ENCODE results near the gene ST8SIA5.
A peak's percentile ranks its signal among the peaks of the same experiment; 100 is the strongest.

Gene ST8SIA5, protein sequence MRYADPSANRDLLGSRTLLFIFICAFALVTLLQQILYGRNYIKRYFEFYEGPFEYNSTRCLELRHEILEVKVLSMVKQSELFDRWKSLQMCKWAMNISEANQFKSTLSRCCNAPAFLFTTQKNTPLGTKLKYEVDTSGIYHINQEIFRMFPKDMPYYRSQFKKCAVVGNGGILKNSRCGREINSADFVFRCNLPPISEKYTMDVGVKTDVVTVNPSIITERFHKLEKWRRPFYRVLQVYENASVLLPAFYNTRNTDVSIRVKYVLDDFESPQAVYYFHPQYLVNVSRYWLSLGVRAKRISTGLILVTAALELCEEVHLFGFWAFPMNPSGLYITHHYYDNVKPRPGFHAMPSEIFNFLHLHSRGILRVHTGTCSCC

DNA sequence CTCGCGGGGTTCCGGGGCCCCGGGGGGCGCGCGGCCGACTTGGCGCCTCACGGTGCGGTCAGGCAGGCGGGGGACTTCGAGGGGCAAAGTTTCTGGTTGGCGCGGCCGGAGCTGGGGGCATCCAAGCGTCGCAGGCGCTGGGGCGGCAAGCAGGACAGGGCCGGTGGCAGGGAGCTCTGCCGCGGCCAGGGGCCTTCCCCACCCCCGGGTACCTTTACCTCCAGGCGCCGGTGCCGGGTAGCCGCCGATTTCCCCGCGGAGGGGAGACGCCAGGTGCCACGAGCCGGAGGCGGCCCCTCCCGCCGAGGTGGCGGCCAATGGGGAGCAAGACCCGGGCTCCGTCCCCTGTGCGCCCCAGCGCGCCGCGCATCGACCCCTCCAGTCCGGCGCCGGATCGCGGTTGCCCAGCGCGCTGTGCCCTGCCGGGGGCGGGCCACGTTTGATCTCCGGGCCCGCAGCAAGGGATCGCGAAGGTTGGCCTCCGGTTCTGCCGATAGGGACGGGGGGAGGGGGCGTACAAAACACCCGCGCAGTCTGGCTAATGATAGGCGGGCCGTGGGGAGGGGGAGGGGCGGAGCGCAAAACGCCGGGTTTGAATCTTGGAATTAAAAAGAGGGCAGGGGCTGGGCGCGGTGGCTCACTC, at the start of gene ST8SIA5:
Gene ST8SIA5, minus strand, starts transcription at position 495 of the 643 bp plus-strand sequence. CDS start 545 bp downstream, outside the sequence.
- DNase-seq, result no peak

DNA sequence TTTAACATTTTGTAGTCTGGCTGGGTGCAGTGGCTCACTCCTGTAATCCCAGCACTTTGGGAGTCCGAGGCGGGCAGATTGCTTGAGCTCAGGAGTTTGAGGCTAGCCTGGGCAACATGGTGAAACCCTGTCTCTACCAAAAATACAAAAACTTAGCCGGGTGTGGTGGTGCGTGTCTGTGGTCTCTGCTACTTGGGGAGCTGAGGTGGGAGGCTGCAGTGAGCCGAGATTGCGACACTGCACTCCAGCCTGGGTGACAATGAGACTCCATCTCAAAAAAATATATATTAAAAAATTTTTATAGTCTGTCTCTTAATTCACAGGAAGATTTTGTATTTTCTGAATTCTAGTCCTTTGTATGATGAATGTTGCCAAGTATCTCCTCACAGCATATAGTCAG, 39.1 kb upstream of the ST8SIA5 start:
- DNase-seq, result peak; percentile 15

DNA sequence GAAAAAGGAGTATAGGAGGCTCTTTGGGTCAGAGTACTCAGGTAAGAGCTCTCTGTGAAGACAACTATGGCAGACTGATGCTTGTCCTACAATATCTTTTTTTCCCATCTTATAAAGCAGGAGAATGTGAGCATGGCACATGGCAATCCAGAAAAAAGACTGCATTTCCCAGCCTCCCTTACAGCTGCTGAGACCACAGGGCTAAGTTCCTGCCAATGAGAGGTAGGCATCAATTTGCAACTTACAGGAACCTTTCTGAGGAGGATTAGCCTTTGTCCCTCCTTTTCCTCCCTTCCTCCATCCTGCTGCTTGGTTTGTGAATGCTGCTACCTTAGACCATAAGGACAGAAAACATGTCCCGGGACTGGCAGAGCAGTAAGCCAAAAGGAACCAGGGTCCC, 37.8 kb upstream of the ST8SIA5 start:
- no peak for DNase-seq

DNA sequence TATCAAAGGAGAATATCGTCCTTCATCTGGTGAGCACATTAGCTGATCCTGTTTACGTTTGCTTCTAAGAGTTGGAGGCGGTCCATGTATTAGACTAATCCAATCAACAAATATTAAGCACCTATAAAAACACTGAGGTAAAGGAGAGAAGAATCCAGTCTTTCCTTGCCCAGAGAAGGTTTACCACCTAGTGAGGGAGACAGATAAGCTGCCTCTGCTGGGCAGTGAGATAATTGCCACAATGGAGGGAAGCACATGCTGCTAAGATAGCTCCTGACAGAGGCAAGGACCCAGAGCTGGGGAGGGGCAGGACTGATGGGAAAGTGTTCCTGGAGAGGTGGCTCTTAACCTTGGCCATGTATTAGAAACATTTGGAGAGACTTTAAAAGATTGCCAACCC, 36.7 kb upstream of the ST8SIA5 start:
- DNase-seq, result no peak

DNA sequence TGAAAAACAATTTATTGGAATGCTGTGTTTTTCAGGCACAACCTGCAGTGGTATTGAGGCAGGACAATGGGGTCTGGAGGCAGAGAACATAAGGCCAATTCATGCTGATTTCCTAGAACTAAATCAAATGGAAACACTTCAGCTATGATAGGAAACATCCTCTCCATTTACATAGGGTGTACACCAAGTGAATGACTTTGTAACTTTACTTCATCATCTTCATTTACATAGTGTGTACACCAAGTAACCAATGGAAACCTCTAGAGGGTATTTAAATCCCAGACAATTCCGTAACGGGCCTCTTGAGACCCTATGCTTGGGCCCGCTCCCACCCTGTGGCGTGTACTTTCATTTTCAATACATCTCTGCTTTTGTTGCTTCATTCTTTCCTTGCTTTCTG, 32.2 kb upstream of the ST8SIA5 start:
- no peak for DNase-seq

DNA sequence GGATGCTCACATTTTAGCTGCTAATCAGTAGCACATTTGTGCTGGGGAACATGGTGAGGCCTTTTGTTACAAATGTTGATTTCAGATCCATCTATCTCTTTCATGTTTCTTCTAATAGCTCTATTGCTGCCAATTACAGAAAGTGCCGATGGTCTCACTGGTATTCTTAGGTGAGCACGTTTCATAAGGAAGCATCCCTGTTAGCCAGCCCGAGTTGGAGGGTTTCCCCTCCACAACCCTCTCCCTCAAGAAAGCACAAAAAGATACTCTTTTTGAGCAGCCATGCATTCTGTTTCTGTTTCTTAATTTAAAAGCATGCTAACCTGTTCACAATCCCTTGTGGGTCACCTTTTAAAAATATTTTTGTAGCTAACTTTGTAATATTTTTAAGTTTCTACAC, 30.8 kb upstream of the ST8SIA5 start:
- DNase-seq, result no peak

DNA sequence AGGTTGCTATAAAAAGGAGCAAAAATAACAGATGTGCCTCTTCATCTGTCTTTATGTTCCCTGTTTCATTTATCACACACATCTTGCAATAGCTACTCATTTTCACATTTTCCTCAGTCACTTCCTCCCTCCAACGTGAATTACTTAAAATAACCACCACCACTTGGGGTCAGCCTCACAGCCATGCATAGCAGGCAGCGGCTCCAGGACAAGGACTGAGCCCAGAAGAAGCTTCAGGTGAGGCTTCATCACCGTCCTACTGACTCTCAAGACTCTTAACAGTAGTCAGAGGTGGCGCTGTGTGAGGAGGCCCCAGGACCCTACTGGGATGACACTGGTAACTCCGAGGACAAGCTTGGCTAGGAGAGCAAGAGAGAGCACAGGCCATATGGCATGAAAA, 15.5 kb upstream of the ST8SIA5 start:
- peak; percentile 80 for DNase-seq

DNA sequence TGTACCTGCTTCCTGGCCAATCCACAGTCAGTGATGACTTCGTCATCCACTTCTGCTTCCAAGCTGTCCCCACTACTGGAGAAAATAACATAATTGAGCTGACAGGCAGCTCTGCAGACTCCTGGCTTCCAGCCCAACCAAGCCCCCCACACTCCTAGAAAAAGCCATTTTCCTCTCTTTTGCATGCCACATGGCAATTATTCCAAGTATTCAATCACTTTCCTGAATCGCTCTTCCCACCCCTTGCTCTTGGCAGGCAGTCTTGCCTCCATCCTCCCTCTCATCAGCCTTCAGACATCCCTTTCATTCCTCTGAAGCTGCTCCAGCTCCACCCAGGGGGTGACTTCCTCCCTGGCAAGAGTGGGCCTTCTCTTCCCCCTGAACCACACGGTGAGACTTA, 14.3 kb upstream of the ST8SIA5 start:
- DNase-seq, result no peak

DNA sequence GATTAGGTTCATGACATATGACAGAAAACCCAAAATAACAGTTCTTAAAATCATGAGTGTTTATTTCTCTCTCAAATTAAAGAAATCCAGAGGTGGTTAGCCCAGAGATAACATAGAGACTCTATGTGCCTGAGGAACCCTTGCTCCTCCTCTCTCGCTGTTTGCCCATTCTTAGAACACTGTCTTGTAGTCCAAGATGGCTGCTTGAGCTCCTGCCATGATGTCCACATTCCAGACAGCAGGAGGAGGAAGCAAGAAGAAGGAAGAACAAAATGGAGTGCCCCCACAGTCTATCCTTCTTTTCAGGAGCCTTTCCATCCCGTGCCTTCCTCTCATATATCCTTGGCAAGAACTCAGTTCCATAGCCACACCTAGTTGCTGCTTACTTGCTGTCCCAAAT, 13.9 kb upstream of the ST8SIA5 start:
- no peak for DNase-seq

DNA sequence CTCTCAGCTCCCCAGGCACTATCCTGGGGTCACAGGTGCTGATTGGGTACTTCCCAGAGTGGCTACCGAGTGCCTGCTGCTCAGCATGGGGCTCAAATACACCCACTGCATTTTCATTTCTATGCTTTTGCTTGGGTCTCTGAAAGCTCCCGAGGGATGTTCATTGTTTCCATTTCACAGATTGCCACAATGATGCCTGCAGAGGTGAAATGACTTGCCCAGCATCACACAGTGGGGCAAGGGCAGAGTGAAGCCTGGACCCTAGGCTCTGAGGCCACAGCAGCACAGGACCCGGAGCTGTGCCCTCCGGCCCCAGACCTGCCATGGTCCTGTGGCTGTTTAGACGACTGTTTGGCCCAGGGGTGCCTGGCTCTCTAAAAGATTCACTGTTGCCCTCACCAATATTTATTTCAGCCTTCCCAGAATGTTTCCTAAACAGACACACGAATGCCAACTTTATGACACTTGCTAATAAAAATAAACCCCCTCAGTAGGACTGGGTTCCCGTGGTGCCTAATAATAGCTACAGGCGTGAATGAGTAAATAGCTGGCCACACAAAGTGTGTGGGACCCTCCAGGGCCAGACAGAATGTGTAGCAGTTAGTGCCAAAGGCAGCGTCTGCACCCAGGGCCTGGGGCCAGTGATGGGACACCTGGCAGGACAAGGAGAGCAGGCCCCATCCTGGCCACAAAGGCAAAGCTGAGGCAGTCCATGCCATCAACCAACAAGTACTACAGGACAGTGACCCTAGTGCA, 11.5 kb upstream of the ST8SIA5 start:
- DNase-seq, result no peak

DNA sequence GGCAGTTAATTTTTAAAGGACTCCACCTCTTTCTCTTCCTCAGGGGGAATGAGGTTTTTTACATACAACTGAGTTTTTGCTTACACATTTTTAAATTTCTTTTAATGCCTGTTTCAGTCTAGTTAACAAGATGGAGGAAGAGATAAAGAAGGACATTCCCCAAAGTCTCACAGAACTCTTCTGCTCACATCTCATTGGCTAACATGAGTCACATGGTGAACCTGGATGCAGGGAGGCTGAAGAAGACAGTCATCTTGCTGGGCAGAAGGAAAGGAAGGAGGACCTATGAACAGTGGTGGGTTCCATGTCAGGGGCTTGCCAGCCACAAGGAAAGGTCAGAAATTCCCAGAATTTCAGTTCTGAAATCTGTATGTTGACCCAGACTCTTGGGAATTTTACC, 10.4 kb upstream of the ST8SIA5 start:
- DNase-seq, result no peak

DNA sequence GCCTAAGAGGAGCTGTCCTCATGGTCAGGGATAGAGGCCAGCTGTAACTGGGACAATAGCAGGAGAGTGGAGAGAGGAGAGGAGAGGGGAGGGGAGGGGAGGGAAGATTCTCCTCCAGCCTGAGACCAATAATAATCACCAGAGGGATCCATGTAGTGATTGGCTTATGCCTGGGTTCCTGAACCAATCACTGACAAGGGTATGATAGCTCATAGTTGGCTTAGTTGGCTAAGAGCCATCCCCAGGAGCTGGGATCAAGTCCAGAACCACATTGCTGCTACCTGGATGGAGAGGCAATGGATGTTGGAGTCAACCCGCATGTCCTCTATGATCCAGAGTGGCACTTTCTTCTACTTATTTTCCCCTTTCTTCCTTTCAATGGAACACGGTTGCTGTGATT, 7.7 kb upstream of the ST8SIA5 start:
- no peak for DNase-seq

DNA sequence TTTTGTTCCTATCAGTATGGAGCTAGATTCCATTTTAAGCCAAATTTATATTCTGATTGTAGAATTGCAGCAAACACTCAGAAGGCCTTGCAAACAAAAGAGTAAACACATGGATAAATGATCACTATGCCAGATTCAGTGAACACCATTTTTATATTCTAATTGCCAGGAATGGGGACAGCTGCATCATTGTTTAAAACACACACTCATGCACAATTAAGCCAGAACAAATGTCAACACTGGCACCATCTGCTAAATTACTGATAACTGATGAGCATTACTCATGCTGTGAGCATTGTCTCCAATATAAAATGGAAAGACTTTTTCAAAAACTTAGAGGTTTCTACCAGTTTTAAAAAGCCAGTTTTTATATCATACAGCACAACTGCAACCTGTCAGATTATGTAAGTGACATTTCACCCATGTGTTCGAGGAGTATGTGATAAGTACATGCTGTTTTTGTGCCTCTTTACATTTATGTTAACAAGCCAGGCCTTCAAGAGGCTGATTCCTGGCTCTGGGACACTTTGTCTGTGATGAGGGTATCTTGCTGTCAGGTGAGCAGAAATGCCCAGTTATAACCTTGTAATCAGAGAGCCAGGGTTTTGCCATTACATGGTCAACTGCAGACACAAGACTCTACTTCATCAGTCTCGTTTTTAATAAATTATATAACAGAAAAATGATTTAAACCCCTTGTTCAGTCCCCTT, 4.4 kb upstream of the ST8SIA5 start:
- DNase-seq, result no peak

DNA sequence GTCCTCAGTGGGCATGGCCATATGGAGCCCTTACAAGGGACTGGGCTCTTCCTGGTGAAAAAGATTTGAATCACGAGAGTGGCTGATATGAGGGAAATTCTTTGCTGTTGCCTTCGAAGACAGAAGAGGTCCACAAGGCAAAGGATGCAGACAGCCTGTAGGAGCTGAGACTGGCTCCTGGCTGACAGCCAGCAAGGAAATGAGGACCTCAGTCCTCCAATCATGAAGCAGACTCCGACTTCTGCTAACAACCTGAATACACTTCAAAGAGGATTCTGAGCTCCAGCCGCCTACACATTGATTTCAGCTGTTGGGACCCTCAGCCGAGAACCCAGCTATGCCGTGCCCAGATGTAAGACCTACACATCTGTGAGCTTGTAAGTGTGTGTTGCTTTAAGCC, 3.0 kb upstream of the ST8SIA5 start:
- DNase-seq, result no peak

DNA sequence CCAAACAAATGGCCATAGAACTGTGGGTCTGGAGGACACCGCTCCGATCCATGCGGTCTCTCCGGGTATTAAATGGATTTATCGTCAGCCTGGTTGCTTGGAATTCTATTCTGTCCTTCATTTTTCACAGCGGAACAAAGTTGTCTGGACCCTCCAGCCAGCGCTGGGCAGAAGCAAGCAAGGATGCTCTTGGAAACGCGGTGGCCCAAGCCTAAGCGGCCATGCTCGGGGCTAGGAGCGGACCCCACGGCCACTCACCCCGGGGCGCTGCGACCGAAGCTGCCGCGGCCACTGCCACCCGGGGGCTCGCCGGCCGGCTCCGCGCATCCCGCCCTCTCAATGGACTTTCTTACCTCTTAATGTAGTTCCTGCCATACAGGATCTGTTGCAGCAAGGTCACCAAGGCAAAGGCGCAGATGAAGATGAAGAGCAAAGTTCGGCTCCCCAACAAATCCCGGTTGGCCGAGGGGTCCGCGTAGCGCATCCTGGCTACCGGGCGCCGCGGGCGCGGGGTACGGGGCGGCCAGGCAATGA, 761 bp downstream of the ST8SIA5 start:
- DNase-seq, result no peak

DNA sequence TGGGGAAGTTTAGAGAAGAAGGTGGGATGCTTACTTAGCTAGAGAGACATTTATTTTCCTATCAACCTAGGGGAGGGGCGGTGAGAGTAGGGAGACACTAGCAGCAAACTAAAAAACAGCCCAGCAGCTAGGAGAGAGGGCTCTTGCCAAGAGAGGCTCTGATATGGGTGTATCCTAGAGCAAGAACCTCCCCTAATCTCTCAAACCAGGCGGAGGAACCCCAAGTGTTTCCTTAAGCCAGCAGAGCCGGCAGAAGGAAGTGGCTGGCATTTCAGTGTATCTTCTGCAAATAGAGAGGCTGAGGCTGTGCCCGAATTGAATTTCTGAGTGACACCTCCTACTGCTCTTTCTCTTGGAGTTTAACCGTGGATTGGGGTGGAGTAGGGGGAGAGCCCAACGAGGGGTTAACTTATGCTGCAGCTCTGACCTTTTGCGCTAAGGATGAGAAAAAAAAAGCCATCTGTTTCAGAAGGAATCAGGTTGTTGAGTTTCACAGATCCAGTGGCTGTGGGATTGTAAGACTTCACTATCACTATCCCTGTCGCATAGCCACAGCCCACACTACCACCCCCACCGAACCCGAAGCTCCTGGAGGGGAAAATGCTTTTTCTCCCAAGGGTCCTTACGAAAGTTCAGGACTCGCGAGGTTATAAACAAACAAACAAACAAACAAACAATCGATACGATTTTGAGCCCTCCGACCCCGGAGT, 1.4 kb downstream of the ST8SIA5 start:
- DNase-seq, result peak; percentile 55

DNA sequence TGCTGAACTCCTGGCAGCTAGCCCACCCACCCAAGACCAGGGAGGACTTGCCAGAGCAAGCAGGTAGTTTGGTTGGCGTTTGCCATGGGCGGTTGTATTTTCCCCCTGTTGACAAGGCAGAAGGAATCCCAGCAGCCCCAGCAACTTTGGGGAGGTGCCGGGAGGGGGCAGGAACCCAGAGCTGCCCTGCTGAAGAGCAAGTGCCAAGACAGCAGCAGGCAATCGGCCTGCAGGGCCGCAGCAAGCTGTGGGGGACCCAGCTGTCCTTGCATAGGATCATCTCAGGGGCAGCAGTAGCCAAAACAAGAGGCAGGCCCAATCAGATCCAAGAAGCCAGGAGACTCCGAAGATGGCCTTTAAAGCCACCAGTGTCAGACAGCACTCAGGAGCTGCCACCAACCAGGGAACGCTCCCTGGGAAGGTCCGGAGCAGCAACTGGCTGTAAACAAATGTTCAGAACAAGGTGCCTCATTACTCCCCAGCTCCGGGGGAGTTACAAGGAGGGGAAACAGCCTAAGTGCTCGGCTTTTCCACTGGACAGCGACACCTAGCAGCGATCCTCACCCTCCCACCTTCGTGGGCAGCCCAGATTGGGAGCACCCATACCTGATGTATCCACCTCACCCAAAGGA, 2.1 kb downstream of the ST8SIA5 start:
- no peak for DNase-seq

DNA sequence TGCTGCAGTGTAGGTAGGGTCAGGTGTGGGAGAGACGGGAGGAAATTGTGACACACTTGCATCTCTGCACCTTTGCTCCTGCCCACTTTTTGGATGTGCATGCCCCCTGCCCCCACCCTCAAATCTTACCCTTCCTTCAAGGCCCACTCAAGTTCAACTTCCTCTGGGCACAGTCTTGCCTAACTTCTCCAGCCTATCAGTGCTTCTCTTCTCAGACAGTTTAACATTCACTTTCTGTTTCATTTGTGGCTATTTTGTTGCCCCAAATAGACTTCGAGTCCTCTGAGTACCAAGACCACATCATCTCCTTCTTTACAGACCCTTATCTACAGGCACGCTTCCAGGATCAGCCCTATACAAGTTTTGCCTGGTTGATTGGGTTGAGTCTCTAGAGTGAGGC, 2.7 kb downstream of the ST8SIA5 start:
- DNase-seq, result peak; percentile 88

DNA sequence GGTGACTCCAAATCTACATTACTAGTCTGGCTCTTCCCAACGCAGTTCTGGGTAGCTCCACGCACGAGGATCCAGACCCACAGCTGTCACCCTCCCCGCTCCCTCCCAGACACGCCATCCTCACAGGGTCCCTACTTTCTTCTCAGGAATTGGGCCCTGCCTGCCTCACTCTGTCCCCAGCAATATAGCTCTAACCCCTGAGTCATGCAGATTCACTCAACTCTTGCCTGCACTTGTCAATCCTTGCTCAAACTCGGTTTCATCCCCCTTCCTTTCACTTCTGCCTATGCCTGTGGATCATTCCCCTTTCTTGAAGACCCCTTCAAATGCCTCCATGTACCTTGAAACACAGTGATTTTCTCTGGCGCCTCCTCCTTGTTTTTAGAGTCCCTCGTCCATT, 5.0 kb downstream of the ST8SIA5 start:
- no peak for DNase-seq

DNA sequence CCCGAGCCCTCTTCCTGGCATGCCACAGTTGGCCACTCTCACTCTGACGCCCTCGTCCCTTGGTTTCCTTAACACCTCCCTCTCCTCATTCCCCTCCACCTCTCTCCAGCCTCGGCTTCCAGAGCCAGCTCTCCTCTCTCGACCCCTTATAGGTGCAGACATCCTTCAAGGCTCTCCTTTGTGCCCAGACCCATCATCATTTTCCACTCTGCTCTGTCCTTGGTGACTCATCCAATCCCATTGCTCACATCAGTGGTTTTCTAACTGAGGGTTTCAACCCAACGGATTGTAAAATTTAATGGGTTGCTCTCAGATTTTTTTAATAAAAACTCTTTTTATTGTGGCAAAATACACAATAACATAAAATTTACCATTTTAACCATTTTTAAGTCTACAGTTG, 6.2 kb downstream of the ST8SIA5 start:
- DNase-seq, result no peak

DNA sequence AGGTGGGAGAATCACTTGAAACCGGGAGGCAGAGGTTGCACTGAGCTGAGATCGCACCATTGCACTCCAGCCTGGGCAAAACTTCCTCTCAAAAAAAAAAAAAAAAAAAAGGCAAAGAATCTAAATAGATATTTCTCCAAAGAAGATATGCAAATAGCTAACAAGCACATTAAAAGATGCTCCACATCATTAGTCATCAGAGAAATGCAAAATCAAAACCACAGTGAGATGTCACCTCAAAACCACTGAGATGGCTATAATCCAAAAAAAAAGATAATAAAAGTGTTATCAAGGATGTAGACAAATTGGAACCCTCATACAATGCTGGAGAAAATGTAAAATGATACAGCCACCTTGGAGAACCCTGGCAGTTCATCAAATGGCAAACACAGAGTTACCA, 8.4 kb downstream of the ST8SIA5 start:
- DNase-seq, result no peak

DNA sequence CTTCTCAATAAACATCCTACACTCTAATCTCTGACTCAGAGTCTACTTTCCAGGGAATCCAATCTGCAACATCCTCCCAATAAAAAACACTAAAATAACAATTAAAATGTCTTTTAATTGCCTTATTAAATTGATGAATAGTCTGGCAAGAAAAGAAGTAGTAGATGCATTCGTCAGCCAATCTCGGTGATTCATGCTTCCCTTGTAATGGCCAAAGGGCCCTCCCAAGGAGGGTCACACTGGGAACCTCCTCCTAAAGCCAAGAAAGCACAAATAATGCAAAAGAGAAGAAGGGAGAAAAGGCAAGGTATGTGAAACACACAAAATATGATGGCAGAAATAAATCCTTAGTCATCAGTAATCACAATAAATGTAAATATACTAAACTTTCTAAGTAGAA, 16.8 kb downstream of the ST8SIA5 start:
- DNase-seq, result no peak

Data from MV-4-11 (cell line).